H9 (cell line): ENCODE results near the gene EPHA8. TPM values are rescaled to one million over a fixed set of nuclear protein-coding genes. Genes with fewer than 3 reads are reported as not detected.

ENCODE experiments used
- DNase-seq: peaks from one replicate; pipeline ENCODE4 v3.0.0-alpha.2; 2017
- H2AFZ ChIP-seq: one replicate; pipeline ENCODE4 v1.6.1; 2013; ENCODE audit warnings: mild to moderate bottlenecking, low read length, control low read depth, moderate library complexity
- H2AK5ac ChIP-seq: 2 replicates; pipeline ENCODE4 v1.6.1; 2013; ENCODE audit warnings: low read length, control low read depth, mixed read lengths; ENCODE audit not compliant: insufficient read length
- H2BK120ac ChIP-seq: one replicate; pipeline ENCODE4 v1.6.1; 2013; ENCODE audit warnings: low read depth, mild to moderate bottlenecking, low read length, control low read depth, inconsistent platforms; ENCODE audit not compliant: poor library complexity, severe bottlenecking
- H2BK12ac ChIP-seq: 2 replicates; pipeline ENCODE4 v1.6.1; 2013; ENCODE audit warnings: low read length, control low read depth, mixed read lengths, low read depth; ENCODE audit not compliant: insufficient read length
- H2BK15ac ChIP-seq: 2 replicates; pipeline ENCODE4 v1.6.1; 2013; ENCODE audit warnings: low read depth, low read length, control low read depth
- H2BK20ac ChIP-seq: one replicate; pipeline ENCODE4 v1.6.1; 2013; ENCODE audit warnings: low read depth, mild to moderate bottlenecking, low read length, control low read depth, inconsistent platforms; ENCODE audit not compliant: poor library complexity, severe bottlenecking
- H2BK5ac ChIP-seq: 2 replicates; pipeline ENCODE4 v1.6.1; 2013; ENCODE audit warnings: low read length, control low read depth, mixed read lengths; ENCODE audit not compliant: insufficient read length
- H3K14ac ChIP-seq: 2 replicates; pipeline ENCODE4 v1.6.1; 2013; ENCODE audit warnings: low read length, control low read depth; ENCODE audit not compliant: insufficient read depth
- H3K18ac ChIP-seq: 2 replicates; pipeline ENCODE4 v1.6.1; 2013; ENCODE audit warnings: low read depth, mild to moderate bottlenecking, mixed read lengths, low read length, control low read depth; ENCODE audit not compliant: insufficient read length
- H3K23ac ChIP-seq: 2 replicates; pipeline ENCODE4 v1.6.1; 2013; ENCODE audit warnings: low read length, control low read depth, mixed read lengths, low read depth; ENCODE audit not compliant: insufficient read length
- H3K23me2 ChIP-seq: 2 replicates; pipeline ENCODE4 v1.6.1; 2013; ENCODE audit warnings: low read depth, mild to moderate bottlenecking, mixed read lengths, low read length, control low read depth; ENCODE audit not compliant: insufficient read length, poor library complexity, severe bottlenecking
- H3K27ac ChIP-seq: 2 replicates; pipeline ENCODE4 v1.5.1; 2013; ENCODE audit warnings: low read length, control low read depth, mixed read lengths, low read depth; ENCODE audit not compliant: insufficient read length
- H3K27me3 ChIP-seq: 2 replicates; pipeline ENCODE4 v1.6.1; 2013; ENCODE audit warnings: low read length, control low read depth, inconsistent platforms; ENCODE audit not compliant: insufficient read depth
- H3K4ac ChIP-seq: 2 replicates; pipeline ENCODE4 v1.6.1; 2013; ENCODE audit warnings: low read depth, mild to moderate bottlenecking, control low read depth, inconsistent platforms, low read length, moderate library complexity
- H3K4me1 ChIP-seq: 2 replicates; pipeline ENCODE4 v1.6.1; 2013; ENCODE audit warnings: low read length, control low read depth, inconsistent platforms; ENCODE audit not compliant: insufficient read depth
- H3K4me2 ChIP-seq: 2 replicates; pipeline ENCODE4 v1.6.1; 2013; ENCODE audit warnings: low read length, control low read depth, mixed read lengths; ENCODE audit not compliant: insufficient read length, insufficient read depth
- H3K56ac ChIP-seq: 2 replicates; pipeline ENCODE4 v1.6.1; 2013; ENCODE audit warnings: low read depth, mild to moderate bottlenecking, mixed read lengths, low read length, control low read depth; ENCODE audit not compliant: insufficient read length
- H3K79me1 ChIP-seq: 2 replicates; pipeline ENCODE4 v1.6.1; 2013; ENCODE audit warnings: low read depth, mild to moderate bottlenecking, moderate library complexity, low read length, control low read depth, inconsistent platforms; ENCODE audit not compliant: insufficient read depth, poor library complexity, severe bottlenecking
- H3K79me2 ChIP-seq: 2 replicates; pipeline ENCODE4 v1.6.1; 2013; ENCODE audit warnings: low read length, control low read depth, inconsistent platforms; ENCODE audit not compliant: insufficient read depth
- H3K9ac ChIP-seq: 2 replicates; pipeline ENCODE4 v1.6.1; 2013; ENCODE audit warnings: low read length, control low read depth, mixed read lengths; ENCODE audit not compliant: insufficient read length; ENCODE audit errors: extremely low read depth
- H3K9me3 ChIP-seq: one replicate; pipeline ENCODE4 v1.6.1; 2013; ENCODE audit warnings: low read depth, low read length, inconsistent platforms; ENCODE audit not compliant: control insufficient read depth
- H3T11ph ChIP-seq: one replicate; pipeline ENCODE4 v1.6.1; 2013; ENCODE audit warnings: mild to moderate bottlenecking, low read length, control low read depth, inconsistent platforms
- H4K20me1 ChIP-seq: one replicate; pipeline ENCODE4 v1.6.1; 2013; ENCODE audit not compliant: control insufficient read depth, insufficient read length, insufficient read depth
- H4K5ac ChIP-seq: 2 replicates; pipeline ENCODE4 v1.6.1; 2013; ENCODE audit warnings: low read depth, mild to moderate bottlenecking, mixed read lengths, low read length, control low read depth; ENCODE audit not compliant: insufficient read length
- H4K8ac ChIP-seq: replicated peaks from 2 replicates; pipeline ENCODE4 v1.6.1; 2013; ENCODE audit warnings: low read length, control low read depth, mixed read lengths, low read depth; ENCODE audit not compliant: insufficient read length
- H4K91ac ChIP-seq: 2 replicates; pipeline ENCODE4 v1.6.1; 2013; ENCODE audit warnings: low read depth, mild to moderate bottlenecking, moderate library complexity, mixed read lengths, low read length, control low read depth; ENCODE audit not compliant: insufficient read length
- H3K27ac Mint-ChIP-seq, 3 experiments: 2 replicates in 2 of 3; 3 replicates in 1 of 3; pipeline ENCODE4 v1.8.0; 2020 to 2021; ENCODE audit warnings: mixed read lengths in 3 of 3, mild to moderate bottlenecking in 1 of 3, moderate library complexity in 1 of 3
- H3K27me3 Mint-ChIP-seq: 2 replicates; pipeline ENCODE4 v1.8.0; 2021; ENCODE audit warnings: low read depth, mild to moderate bottlenecking, moderate library complexity, mixed read lengths
- H3K36me3 Mint-ChIP-seq, 3 experiments: 2 replicates in 2 of 3; 3 replicates in 1 of 3; pipeline ENCODE4 v1.8.0; 2020 to 2021; ENCODE audit warnings: low read depth in 3 of 3, mixed read lengths in 3 of 3; ENCODE audit not compliant: insufficient read depth in 1 of 3
- H3K4me1 Mint-ChIP-seq, 2 experiments: 2 replicates each; pipeline ENCODE4 v1.8.0; 2020; ENCODE audit warnings: mixed read lengths in 2 of 2
- H3K4me3 Mint-ChIP-seq, 2 experiments: 2 replicates in 1 of 2; 3 replicates in 1 of 2; pipeline ENCODE4 v1.8.0; 2020 to 2021; ENCODE audit warnings: mild to moderate bottlenecking in 2 of 2, mixed read lengths in 2 of 2, moderate library complexity in 1 of 2
- H3K9me3 Mint-ChIP-seq, 2 experiments: 2 replicates in 1 of 2; 3 replicates in 1 of 2; pipeline ENCODE4 v1.8.0; 2020; ENCODE audit warnings: mild to moderate bottlenecking in 2 of 2, mixed read lengths in 2 of 2, moderate library complexity in 1 of 2
- WGBS: extraction: QIAGEN DNeasy Blood & Tissue Kit; methylation state at CpG from one replicate; pipeline ENCODE4 v1.1.7; 2013; ENCODE audit warnings: missing lambda C conversion rate, low lambda C conversion rate, mixed read lengths; ENCODE audit not compliant: insufficient read length; ENCODE audit errors: extremely low coverage; 5-methylcytosine and 5-hydroxymethylcytosine counted together
- total RNA-seq: library from RNA; stranded (reverse); gene quantifications from 2 replicates; pipeline ENCODE4 v1.2.1, GENCODE V29; 2021
- TF ChIP-seq, protein P1 (sequence below): fragments of 200-600 bp; sonication (generic); conservative IDR thresholded peaks from 3 replicates; pipeline ENCODE4 v1.8.0; 2021; ENCODE audit warnings: antibody characterized with exemption, mild to moderate bottlenecking

The EPHA8 gene
- total RNA-seq, 1 experiment from 2014 or later = 3.4 TPM

DNA sequence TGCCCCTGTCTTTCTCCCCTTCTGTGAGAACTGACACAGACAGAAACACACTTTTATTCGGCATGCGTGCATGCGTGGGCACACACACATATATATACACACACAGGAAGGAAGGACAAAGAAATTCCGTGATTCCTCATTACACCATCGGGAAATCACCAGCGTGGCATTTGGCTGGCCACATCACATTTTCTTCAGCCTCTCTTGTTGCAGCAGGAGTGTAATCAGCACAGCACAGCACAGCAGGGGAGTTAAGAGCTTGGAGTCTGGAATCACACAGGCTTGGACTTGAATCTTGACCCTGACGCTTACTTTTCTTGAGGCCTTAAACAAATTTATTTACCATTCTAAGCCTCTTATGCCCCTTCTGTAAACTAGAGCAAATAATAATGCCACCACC, 45.3 kb upstream of the EPHA8 start:
- Histone ChIP-seq H2BK120ac (no peak overlapping the region), H3K56ac (no peak overlapping the region), H2BK12ac (no peak overlapping the region), H3K4me2 (no peak overlapping the region), H3K79me1 (no peaks in the 10 kb centered on the region), H3K23me2 (no peaks in the 10 kb centered on the region), H4K91ac (no peak overlapping the region), H3K9me3 (no peaks in the 10 kb centered on the region), H3K4me1 (no peaks in the 10 kb centered on the region), H2AK5ac (no peak overlapping the region), H4K5ac (no peak overlapping the region), H3K4ac (no peak overlapping the region), H2AFZ (no peak overlapping the region), H2BK20ac (no peak overlapping the region), H4K20me1 (no peaks in the 10 kb centered on the region), H3T11ph (no peak overlapping the region), H3K14ac (no peak overlapping the region), H4K8ac (no peak overlapping the region), H3K18ac (no peak overlapping the region), H3K9ac (no peak overlapping the region), H2BK15ac (no peak overlapping the region), H3K27ac (no peak overlapping the region), H2BK5ac (no peak overlapping the region), H3K79me2 (no peaks in the 10 kb centered on the region), H3K27me3 (no peaks in the 10 kb centered on the region), H3K23ac (no peak overlapping the region)
- Mint-ChIP-seq H3K36me3 (peaks cover 18 to 83% (median 36%) of the 10 kb centered on the region in 3 experiments; a peak in 6 of 7 replicates), H3K27ac (no peak overlapping the region), H3K9me3 (no peaks in the 10 kb centered on the region), H3K27me3 (no peaks in the 10 kb centered on the region), H3K4me1 (no peaks in the 10 kb centered on the region), H3K4me3 (no peak overlapping the region)
- WGBS = no CpG with 5 or more reads among the region's 7 CpGs
- TF ChIP-seq, protein P1, sequence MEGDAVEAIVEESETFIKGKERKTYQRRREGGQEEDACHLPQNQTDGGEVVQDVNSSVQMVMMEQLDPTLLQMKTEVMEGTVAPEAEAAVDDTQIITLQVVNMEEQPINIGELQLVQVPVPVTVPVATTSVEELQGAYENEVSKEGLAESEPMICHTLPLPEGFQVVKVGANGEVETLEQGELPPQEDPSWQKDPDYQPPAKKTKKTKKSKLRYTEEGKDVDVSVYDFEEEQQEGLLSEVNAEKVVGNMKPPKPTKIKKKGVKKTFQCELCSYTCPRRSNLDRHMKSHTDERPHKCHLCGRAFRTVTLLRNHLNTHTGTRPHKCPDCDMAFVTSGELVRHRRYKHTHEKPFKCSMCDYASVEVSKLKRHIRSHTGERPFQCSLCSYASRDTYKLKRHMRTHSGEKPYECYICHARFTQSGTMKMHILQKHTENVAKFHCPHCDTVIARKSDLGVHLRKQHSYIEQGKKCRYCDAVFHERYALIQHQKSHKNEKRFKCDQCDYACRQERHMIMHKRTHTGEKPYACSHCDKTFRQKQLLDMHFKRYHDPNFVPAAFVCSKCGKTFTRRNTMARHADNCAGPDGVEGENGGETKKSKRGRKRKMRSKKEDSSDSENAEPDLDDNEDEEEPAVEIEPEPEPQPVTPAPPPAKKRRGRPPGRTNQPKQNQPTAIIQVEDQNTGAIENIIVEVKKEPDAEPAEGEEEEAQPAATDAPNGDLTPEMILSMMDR = no peak
- no peak for DNase-seq
